K562 (cell line): ENCODE results near the gene ABCB6. TPM values are rescaled to one million over a fixed set of nuclear protein-coding genes. Genes with fewer than 3 reads are reported as not detected.

Experiments
- ATAC-seq: fragments of 200-7000 bp; cut with Tn5 transposase; 3 replicates; pipeline ENCODE4 v1.9.1; 2020; ENCODE audit warnings: moderate library complexity
- BruUV-seq: library from RNA; stranded (reverse); fragments of 400-500 nt; replicated peaks from 2 replicates; lab custom pipeline; 2021; lab: Mats Ljungman, UMichigan
- CTCF ChIA-PET: fragments of 300-600 bp; formaldehyde crosslinking; extraction: SDS; loops from one replicate; lab custom pipeline; 2021; ENCODE audit warnings: low intra/inter-chr PET ratio; lab: Yijun Ruan, JAX
- POLR2A ChIA-PET: fragments of 300-600, 350-650 bp; sonication (Branson Sonifier 250); formaldehyde crosslinking; extraction: SDS; loops from one replicate; lab custom pipeline; 2021; ENCODE audit warnings: antibody characterized with exemption, inconsistent platforms; lab: Yijun Ruan, JAX
- DNase-seq, 4 experiments: peaks; one replicate each; pipeline versions ENCODE4 v3.0.0 to v3.0.0-alpha.2; 2011 to 2018; ENCODE audit warnings: low spot score in 3 of 4, mixed read lengths in 3 of 4; ENCODE audit errors: extremely low read depth in 1 of 4
- FAIRE-seq: peaks from 2 replicates; lab custom pipeline; 2011; peaks lifted over from hg19 to GRCh38; lab: Jason Lieb, UNC
- H2AFZ ChIP-seq: 2 replicates; pipeline ENCODE4 v1.6.0; 2011; ENCODE audit warnings: low read depth, low read length, control low read depth, inconsistent platforms
- H3K27ac ChIP-seq: fragments of 200-600 bp; 3 replicates; pipeline ENCODE4 v1.8.0; 2011; ENCODE audit warnings: low read depth, mild to moderate bottlenecking, control low read depth, inconsistent platforms, low read length, moderate library complexity, mixed read lengths; ENCODE audit errors: extremely low read depth
- H3K27me3 ChIP-seq, 2 experiments: fragments of 300-600 bp in 1 of 2; 2 replicates in 1 of 2; 3 replicates in 1 of 2; pipeline versions ENCODE4 v1.6.0 to v1.8.0; 2011; ENCODE audit warnings: inconsistent platforms in 2 of 2, low read length in 2 of 2, mild to moderate bottlenecking in 1 of 2, mixed read lengths in 1 of 2, moderate library complexity in 1 of 2; ENCODE audit not compliant: control insufficient read depth in 2 of 2, insufficient read depth in 2 of 2
- H3K36me3 ChIP-seq: fragments of 300-600 bp; 3 replicates; pipeline ENCODE4 v1.8.0; 2011; ENCODE audit warnings: mild to moderate bottlenecking, low read length, inconsistent platforms; ENCODE audit not compliant: control insufficient read depth, insufficient read depth
- H3K4me1 ChIP-seq, 2 experiments: fragments of 200-600 bp in 1 of 2; replicated peaks in 1 of 2; 2 replicates in 1 of 2; 3 replicates in 1 of 2; pipeline versions ENCODE4 v1.5.1 to v1.8.0; 2011; ENCODE audit warnings: inconsistent platforms in 2 of 2, low read length in 2 of 2, mild to moderate bottlenecking in 1 of 2, mixed read lengths in 1 of 2, moderate library complexity in 1 of 2; ENCODE audit not compliant: control insufficient read depth in 2 of 2, insufficient read depth in 2 of 2
- H3K4me2 ChIP-seq: 2 replicates; pipeline ENCODE4 v1.6.1; 2011; ENCODE audit warnings: low read length, control low read depth, inconsistent platforms, mixed read lengths; ENCODE audit not compliant: insufficient read depth
- H3K4me3 ChIP-seq: fragments of 200-600 bp; sonication (generic), shearing (Covaris generic); 2 replicates; pipeline ENCODE4 v1.5.1; 2016; ENCODE audit warnings: control low read depth, inconsistent platforms
- H3K79me2 ChIP-seq: fragments of 200-600 bp; 3 replicates; pipeline ENCODE4 v1.8.0; 2011; ENCODE audit warnings: low read length, inconsistent platforms; ENCODE audit not compliant: control insufficient read depth, insufficient read depth
- H3K9ac ChIP-seq, 2 experiments: 2 replicates each; pipeline versions ENCODE4 v1.6.0 to v1.6.1; 2011; ENCODE audit warnings: low read depth in 2 of 2, low read length in 2 of 2, control low read depth in 1 of 2, inconsistent platforms in 1 of 2, mild to moderate bottlenecking in 1 of 2, mixed read lengths in 1 of 2; ENCODE audit not compliant: insufficient read depth in 1 of 2
- H3K9me1 ChIP-seq: one replicate; pipeline ENCODE4 v1.6.0; 2011; ENCODE audit warnings: inconsistent platforms, mild to moderate bottlenecking, low read length, moderate library complexity; ENCODE audit not compliant: control insufficient read depth, insufficient read depth
- H3K9me3 ChIP-seq: replicated peaks from 2 replicates; pipeline ENCODE4 v1.5.1; 2011; ENCODE audit warnings: low read depth, low read length, inconsistent platforms; ENCODE audit not compliant: control insufficient read depth, insufficient read depth
- H4K20me1 ChIP-seq: replicated peaks from 2 replicates; pipeline ENCODE4 v1.6.1; 2011; ENCODE audit warnings: low read length, inconsistent platforms, mixed read lengths; ENCODE audit not compliant: control insufficient read depth, insufficient read depth
- MTA1 ChIP-seq: fragments of 450-650 bp; IDR thresholded peaks from 2 replicates; pipeline ENCODE4 v1.6.1; 2017; ENCODE audit warnings: borderline replicate concordance
- PHB ChIP-seq: fragments of 250-450 bp; sonication (Bioruptor Pico); IDR thresholded peaks from 2 replicates; pipeline ENCODE4 v1.5.0; 2021
- PTTG1 ChIP-seq: fragments of 450-650 bp; IDR thresholded peaks from 2 replicates; pipeline ENCODE4 v1.6.1; 2016; ENCODE audit warnings: low read depth, mild to moderate bottlenecking, missing genetic modification characterization, missing compliant biosample characterization
- WGBS: fragments of 100-300 bp; shearing (Covaris generic); methylation state at CpG from one replicate; pipeline ENCODE4 v1.1.6; 2016; ENCODE audit warnings: low coverage, mixed read lengths; ENCODE audit not compliant: insufficient coverage; ENCODE audit errors: missing lambda C conversion rate; 5-methylcytosine and 5-hydroxymethylcytosine counted together
- in situ Hi-C: fragments of 300-500 bp; cut with MboI; formaldehyde crosslinking; loops from 4 replicates; pipeline ENCODE4 v1.15.0; 2018; ENCODE audit warnings: inconsistent platforms, mixed read lengths
- intact Hi-C: fragments of 100-400 bp; cut with micrococcal nuclease; formaldehyde crosslinking; loops from 2 replicates; pipeline ENCODE4 v1.14.2; 2022
- polyA plus RNA-seq, 8 experiments: library from polyadenylated mRNA; depleted of rRNA in 4 of 8; stranded (reverse) in 5 of 8; unstranded in 3 of 8; fragments of >200 nt; fragmentation: Nextera tagmentation in 2 of 8; fragmentation: Illumina TruSeq in 1 of 8; extraction: Ambion mirVana in 2 of 8; extraction: Trizol in 1 of 8; gene quantifications; 2 replicates each; pipeline versions ENCODE4 v1.2.1 to v1.2.3, GENCODE V29; 2011 to 2014; ENCODE audit warnings: inconsistent platforms in 1 of 8, missing spikeins in 1 of 8
- total RNA-seq, 7 experiments: library from RNA; depleted of rRNA in 6 of 7; stranded (reverse); fragments of >200 nt in 6 of 7; fragmentation: Illumina TruSeq in 2 of 7; extraction: Trizol in 2 of 7; gene quantifications; 2 replicates each; pipeline versions ENCODE4 v1.2.1 to v1.2.3, GENCODE V29; 2011 to 2021; ENCODE audit warnings: low replicate concordance in 1 of 7
- TF ChIP-seq, protein P1 (sequence below): fragments of 200-400 bp; formaldehyde crosslinking; IDR thresholded peaks from 2 replicates; pipeline ENCODE4 v1.6.1; 2017; ENCODE audit warnings: mild to moderate bottlenecking, low read depth, low read length, moderate library complexity
- TF ChIP-seq, protein P2 (sequence below): sonication (generic); formaldehyde crosslinking; IDR thresholded peaks from 2 replicates; pipeline ENCODE4 v1.9.0; 2022; ENCODE audit warnings: mild to moderate bottlenecking, missing genetic modification reagents
- TF ChIP-seq, protein P3 (sequence below): fragments of 450-650 bp; IDR thresholded peaks from 2 replicates; pipeline ENCODE4 v1.7.1; 2018; ENCODE audit warnings: mild to moderate bottlenecking, low read depth; ENCODE audit not compliant: partially characterized antibody

ABCB6 gene
- total and polyA plus RNA-seq, 9 of the 15 experiments (the other 6 are each of a cell fraction or from before 2014, with no cell fraction given) = 3.7 to 29.8 (median 16.8) TPM

DNA sequence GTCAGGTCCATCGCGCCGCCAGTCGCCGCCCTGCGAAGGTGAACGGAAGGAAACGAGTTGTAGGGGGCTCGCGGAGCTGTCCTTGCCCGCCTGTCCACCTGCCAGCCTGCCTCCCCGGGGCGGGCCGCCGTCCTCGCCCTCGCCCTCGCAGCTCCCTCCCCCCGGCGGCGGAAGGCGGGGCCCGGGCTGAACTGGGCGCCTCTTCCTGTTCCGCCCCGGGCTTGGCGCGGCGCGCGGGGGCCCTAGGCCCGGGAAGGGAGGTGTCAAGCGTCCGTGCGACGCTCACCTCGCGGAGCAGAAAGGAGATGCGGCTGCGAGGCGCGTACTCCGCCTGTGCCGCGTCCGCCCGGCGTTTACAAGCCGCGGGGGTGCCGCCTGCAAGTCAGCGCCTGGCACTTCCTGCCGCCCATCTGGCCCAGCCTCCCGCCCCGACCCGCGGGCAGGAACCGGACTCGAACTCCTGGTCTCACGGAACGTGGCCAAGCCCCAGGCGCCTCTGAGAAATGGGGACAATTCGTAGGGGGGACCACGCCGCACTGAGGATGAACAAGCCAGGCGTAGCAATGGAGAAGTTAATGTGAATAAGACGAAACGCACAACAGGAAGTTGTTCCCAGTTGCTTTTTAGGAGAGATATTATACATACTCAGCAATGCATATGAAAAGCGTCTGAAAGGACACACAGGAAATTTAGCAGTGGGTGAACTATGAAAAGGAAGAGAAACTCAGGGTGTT, 41.8 kb downstream of the ABCB6 start, which contains the start of gene CNPPD1 (continued):
- TF ChIP-seq, protein P1, sequence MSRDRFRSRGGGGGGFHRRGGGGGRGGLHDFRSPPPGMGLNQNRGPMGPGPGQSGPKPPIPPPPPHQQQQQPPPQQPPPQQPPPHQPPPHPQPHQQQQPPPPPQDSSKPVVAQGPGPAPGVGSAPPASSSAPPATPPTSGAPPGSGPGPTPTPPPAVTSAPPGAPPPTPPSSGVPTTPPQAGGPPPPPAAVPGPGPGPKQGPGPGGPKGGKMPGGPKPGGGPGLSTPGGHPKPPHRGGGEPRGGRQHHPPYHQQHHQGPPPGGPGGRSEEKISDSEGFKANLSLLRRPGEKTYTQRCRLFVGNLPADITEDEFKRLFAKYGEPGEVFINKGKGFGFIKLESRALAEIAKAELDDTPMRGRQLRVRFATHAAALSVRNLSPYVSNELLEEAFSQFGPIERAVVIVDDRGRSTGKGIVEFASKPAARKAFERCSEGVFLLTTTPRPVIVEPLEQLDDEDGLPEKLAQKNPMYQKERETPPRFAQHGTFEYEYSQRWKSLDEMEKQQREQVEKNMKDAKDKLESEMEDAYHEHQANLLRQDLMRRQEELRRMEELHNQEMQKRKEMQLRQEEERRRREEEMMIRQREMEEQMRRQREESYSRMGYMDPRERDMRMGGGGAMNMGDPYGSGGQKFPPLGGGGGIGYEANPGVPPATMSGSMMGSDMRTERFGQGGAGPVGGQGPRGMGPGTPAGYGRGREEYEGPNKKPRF = no peak
- TF ChIP-seq PHB (CRISPR knock-in tag) = no peak
- TF ChIP-seq, protein P2, sequence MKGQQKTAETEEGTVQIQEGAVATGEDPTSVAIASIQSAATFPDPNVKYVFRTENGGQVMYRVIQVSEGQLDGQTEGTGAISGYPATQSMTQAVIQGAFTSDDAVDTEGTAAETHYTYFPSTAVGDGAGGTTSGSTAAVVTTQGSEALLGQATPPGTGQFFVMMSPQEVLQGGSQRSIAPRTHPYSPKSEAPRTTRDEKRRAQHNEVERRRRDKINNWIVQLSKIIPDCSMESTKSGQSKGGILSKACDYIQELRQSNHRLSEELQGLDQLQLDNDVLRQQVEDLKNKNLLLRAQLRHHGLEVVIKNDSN (CRISPR knock-in tag) = no peak
- TF ChIP-seq, all 486 proteins: peak for 97

DNA sequence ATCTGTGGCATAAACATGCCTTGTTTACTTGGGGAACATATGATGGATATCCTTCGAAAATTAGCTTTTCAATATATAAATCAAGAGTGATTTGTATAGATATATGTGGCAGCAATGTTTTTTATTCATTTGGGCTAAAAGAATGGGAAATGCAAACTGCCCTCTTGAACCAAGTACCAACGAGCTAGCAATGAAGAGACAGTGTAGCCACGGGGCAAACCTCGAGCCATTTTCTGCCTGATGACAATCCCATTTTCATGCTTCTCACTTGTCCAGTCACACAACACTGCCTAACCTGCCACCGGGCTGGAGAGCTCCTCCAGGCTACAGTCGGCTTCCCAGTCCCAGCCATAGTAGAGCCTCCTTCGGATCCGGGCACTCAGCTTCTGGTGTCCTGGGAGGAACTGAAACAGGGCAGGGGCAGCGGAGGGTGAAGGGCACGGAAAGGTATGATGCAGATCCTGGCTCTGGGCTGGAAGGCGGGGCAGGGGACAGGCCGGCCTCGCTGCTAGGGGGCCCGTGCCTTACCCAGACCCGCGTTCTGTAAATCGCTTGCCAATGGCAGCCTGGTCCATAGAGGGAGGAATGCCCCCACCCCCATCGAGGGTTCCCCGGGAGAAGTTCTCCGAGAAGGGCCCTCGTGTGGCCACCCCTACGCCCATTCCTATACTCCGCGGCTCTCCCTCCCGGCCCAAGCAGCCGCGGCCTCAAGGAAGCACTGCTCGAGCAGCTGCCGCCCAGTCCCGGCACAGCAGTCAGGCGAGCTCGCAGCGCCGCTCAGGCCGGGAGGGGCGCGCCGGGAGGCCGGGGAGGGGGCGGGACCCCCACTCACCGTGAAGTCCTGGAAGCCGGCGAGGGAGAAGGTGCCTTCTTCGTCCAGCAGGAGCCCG, 42.6 kb downstream of the ABCB6 start:
- no peak for FAIRE-seq
- Histone ChIP-seq H3K36me3 (peaks cover 50% of the 10 kb centered on the region; the same call in 2 of the 3 replicates), H3K4me3 (peak overlapping the region; percentile 80), H3K9ac (peak overlapping the region; percentile 90 to 94), H4K20me1 (no peaks in the 10 kb centered on the region), H3K4me2 (peak overlapping the region; percentile 100), H3K27ac (peak overlapping the region; percentile 97), H2AFZ (peak overlapping the region; percentile 88), H3K4me1 (peaks cover 13 to 25% of the 10 kb centered on the region in 2 experiments; a peak in 4 of 5 replicates), H3K9me1 (no peaks in the 10 kb centered on the region), H3K27me3 (no peaks in the 10 kb centered on the region), H3K9me3 (no peaks in the 10 kb centered on the region), H3K79me2 (peaks cover 42% of the 10 kb centered on the region)
- ChIA-PET CTCF (no interaction called here), POLR2A (interaction anchor here (0.6 to 1.7 kb wide), 12 partner anchors 9 to 119 kb away, joined by 3 to 9 read pairs (median 4); partner anchors contain the start of genes DNAJB2 and ZFAND2B)
- no TSS peak for BruUV-seq
- WGBS = 3% methylated on average over 26 of the region's 45 CpGs
- in situ Hi-C loops = no loop called here
- intact Hi-C loops = loop anchor here (2.0 kb wide), 1 partner anchor 31 kb away; the partner anchor contains the start of gene ZFAND2B
- peak in 3 of 4 experiments; percentile 30 to 50 (median 39) for DNase-seq
- ATAC-seq = peak; percentile 66
- TF ChIP-seq, protein P3, sequence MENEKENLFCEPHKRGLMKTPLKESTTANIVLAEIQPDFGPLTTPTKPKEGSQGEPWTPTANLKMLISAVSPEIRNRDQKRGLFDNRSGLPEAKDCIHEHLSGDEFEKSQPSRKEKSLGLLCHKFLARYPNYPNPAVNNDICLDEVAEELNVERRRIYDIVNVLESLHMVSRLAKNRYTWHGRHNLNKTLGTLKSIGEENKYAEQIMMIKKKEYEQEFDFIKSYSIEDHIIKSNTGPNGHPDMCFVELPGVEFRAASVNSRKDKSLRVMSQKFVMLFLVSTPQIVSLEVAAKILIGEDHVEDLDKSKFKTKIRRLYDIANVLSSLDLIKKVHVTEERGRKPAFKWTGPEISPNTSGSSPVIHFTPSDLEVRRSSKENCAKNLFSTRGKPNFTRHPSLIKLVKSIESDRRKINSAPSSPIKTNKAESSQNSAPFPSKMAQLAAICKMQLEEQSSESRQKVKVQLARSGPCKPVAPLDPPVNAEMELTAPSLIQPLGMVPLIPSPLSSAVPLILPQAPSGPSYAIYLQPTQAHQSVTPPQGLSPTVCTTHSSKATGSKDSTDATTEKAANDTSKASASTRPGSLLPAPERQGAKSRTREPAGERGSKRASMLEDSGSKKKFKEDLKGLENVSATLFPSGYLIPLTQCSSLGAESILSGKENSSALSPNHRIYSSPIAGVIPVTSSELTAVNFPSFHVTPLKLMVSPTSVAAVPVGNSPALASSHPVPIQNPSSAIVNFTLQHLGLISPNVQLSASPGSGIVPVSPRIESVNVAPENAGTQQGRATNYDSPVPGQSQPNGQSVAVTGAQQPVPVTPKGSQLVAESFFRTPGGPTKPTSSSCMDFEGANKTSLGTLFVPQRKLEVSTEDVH = no peak
- TF ChIP-seq MTA1 (no peak), PTTG1 (tag) (no peak)
